GM21381 (cell line): ENCODE results near the gene S100A16.
"Not testable (repeated sequence)": the region's sequence is repeated elsewhere in the genome, so short reads cannot be mapped to it uniquely, and the experiment has no call there.

Experiments
- ATAC-seq: cut with Tn5 transposase; IDR thresholded peaks from one replicate; pipeline ENCODE4 v1.9.1; 2021; ENCODE audit warnings: mild to moderate bottlenecking, moderate library complexity; ENCODE audit not compliant: unreplicated experiment

S100A16 gene

DNA sequence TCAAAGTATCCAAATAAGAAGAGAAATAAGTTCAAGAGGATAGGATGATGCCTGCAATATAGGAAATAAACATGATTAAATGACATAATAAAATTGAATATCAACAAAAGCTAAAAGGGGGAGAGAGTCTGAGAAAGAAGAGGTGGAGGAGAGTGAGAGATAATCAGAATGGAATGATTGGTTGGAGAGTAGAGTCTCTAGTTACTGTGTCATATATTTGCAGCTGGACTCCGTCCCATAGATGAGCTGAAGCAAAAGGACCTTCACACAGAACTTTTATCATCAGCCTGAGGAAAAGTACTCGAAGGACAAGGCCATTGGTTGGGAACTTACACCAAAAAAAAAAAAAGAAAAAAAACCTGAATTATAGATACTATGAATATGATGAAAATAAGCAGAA lies 24.5 kb downstream of the S100A16 start:
- ATAC-seq, result no peak

DNA sequence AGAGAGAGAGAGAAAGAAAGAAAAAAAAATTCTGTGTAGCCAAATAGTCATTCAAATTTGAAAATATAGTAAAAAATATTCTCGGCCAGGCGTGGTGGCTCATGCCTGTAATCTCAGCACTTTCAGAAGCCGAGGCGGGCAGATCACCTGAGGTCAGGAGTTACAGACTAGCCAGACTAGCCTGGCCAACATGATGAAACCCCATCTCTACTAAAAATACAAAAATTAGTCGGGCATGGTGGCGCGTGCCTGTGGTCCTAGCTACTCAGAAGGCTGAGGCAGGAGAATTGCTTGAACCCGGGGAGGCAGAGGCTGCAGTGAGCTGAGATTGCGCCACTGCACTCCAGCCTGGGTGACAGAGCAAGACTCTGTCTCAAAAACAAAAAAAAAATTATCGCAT lies 24.9 kb downstream of the S100A16 start:
- ATAC-seq, result not testable (repeated sequence)

DNA sequence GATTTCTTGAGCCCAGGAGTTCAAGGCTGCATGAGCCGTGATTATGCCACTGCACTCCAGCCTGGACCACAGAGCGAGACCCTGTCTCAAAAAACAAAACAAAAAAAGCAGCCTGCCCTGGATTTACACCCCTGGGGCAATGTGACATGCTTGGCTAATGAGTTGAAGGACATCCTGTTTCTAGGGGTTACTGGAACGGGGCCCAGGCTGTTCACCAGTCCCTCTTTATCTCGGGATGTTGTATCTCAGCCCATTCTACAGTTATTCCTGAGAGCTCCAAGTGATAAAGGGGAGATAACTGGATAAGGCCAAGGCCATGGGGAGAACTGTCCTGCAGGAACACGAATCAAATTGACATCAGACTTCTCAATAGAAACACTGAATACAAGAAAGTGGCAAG lies 25.6 kb downstream of the S100A16 start:
- no peak for ATAC-seq

DNA sequence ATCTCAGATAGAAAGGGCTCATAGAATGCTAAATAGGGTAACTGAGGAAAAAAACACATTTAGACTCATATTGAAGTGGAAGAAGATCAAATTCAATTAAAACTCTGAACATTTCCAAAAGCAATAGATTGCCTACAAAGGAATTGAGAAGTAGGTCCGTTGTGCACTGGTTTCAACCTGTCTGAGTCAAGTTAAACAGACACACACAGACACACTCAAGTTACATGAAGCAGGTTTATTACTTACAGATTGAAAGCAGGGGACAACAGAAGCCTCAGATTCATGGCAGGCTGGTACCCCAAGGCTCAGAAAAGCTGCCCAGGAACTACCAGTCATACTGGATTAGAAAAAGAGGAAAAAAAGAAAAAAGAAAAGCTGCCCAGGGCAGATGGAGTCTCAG lies 26.6 kb downstream of the S100A16 start:
- ATAC-seq, result no peak

DNA sequence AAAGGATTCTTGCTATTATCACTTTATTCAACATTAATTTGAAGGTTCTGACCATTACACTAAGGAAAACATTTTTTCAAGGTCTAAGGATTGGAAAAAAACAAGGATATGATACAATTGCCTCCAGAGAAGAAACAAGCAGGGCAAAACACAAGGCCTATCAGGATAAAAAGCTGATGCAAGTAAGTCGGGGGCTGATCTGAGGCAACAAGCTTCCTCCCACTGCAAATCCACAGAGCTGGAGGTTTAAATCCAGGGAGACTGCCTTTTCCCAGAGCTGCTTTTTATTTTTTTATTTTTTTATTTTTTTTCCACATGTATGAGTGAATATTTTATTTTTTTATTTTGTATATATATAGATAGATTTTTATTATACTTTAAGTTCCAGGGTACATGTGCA lies 27.9 kb downstream of the S100A16 start:
- ATAC-seq, result no peak

DNA sequence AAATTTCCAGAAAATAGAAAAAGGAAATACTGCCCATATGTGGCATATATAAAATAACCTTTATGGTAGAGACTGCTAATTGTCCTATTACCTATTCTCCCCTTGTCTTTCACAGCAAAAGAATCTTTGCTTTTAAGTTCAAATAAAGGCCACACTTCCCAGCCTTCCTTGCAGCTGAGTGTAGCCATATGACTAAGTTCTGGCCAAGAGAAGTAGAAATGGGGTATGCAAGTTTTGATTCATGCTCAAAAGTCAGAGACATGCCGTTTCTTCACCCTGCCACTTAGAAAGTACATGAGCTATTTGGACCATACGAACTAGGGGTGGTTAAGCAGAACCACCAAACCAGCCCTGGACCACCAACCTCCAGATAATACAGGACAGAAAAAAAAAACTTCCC lies 29.0 kb downstream of the S100A16 start:
- ATAC-seq, result no peak

DNA sequence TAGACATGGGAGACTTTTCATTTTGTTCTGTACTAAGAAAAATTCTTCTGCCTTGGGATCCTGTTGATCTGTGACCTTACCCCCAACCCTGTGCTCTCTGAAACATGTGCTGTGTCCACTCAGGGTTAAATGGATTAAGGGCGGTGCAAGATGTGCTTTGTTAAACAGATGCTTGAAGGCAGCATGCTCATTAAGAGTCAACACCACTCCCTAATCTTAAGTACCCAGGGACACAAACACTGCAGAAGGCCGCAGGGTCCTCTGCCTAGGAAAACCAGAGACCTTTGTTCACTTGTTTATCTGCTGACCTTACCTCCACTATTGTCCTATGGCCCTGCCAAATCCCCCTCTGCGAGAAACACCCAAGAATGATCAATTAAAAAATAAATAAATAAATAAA lies 29.4 kb downstream of the S100A16 start:
- ATAC-seq, result not testable (repeated sequence)

DNA sequence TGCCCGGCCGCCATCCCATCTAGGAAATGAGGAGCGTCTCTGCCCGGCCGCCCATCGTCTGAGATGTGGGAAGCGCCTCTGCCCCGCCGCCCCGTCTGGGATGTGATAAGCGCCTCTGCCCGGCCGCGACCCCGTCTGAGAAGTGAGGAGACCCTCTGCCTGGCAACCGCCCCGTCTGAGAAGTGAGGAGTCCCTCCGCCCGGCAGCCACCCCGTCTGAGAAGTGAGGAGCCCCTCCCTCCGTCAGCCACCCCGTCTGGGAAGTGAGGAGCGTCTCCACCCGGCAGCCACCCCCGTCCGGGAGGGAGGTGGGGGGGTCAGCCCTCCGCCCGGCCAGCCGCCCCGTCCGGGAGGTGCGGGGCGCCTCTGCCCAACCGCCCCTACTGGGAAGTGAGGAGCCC lies 30.1 kb downstream of the S100A16 start:
- ATAC-seq, result not testable (repeated sequence)

DNA sequence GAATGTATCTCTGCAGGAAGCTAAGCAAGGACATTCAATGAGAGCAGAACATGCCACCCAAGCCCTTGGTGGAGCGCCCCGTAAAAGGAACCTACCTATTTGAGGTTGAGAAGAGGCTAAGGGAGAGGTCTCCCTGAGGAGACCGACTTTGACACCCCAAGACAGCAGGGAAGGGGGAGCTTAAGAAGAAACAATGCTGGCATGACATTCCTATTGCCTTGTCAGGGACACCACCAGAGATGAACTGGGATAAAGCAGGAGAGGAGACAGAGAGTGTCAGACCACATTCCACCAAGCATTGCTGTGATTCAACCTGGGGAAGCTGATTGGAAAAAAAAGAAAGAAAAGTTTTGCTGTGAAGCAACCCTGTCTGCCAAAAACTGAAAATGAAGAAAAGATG lies 34.0 kb downstream of the S100A16 start:
- no peak for ATAC-seq

DNA sequence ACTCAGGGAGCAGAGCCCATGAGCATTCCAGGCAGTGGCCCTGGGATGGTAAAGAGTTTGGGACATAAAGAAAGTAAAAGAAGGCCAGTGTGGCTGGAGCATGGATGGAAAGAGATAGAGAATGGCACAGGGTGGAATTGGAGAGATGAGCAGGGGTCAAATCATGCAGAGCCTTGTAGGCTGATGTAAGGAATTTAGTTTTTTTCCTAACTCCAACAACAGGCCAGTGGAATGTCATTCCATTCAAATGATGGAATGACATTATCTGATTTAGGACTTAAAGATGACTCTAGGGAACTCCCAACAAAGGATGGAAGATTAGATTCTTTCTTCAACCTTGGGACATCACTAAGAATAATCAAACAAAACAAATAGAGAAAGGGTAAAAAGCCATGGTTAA lies 34.4 kb downstream of the S100A16 start:
- no peak for ATAC-seq

DNA sequence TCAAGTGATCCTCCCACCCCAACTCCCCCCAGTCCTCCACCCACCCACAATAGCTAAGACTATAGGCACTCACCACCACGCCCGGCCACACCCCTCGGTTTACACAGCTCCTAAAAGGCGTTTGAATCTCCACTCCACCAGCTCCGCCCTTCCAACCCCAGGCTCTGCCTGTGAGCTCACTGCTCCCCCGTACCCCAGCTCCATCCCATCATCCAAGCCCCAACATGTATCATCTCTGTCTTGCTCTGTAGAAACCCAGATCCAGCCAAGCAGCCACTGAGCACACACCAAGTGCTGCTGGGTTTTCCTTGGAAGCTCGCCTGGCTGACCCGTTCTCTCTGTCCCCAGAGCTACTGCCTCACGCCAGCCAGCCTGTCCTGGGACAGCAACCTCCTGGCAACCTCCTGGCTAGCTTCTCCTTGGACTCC lies 35.3 kb downstream of the S100A16 start:
- ATAC-seq, result no peak

DNA sequence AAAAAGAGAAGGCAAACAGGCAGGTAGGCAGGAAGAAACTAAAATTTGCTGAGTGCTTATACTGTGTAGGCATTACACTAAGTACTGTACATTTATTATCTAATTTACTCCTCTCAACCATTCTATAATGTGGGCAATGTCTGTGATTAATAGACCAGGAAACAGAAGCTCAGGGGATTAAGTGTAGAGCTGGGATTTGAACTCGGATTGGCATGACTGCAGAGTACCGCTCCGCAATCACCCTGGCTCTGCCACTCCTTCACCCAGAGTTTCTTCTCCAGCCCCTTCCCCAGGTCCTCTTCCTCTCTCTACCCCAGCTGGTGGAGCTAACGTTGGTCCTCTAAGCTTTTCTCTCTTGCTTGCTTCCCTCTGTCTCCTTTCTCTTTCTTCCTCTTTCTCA lies 35.8 kb downstream of the S100A16 start:
- ATAC-seq, result no peak

DNA sequence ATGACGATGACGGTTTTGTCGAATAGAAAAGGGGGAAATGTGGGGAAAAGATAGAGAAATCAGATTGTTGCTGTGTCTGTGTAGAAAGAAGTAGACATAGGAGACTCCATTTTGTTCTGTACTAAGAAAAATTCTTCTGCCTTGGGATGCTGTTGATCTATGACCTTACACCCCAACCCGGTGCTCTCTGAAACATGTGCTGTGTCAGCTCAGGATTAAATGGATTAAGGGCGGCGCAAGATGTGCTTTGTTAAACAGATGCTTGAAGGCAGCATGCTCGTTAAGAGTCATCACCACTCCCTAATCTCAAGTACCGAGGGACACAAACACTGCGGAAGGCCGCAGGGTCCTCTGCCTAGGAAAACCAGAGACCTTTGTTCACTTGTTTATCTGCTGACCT lies 37.4 kb downstream of the S100A16 start:
- not testable (repeated sequence) for ATAC-seq

DNA sequence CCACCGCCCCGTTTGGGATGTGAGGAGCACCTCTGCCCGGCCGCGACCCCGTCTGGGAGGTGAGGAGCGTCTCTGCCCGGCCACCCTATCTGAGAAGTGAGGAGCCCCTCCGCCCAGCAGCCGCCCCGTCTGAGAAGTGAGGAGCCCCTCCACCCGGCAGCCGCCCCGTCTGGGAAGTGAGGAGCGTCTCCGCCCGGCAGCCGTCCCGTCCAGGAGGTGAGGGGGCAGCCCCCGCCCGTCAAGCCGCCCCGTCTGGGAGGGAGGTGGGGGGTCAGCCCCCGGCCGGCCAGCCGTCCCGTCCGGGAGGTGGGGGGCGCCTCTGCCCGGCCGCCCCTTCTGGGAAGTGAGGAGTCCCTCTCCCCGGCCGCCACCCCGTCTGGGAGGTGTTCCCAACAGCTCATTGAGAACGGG lies 37.9 kb downstream of the S100A16 start:
- not testable (repeated sequence) for ATAC-seq

DNA sequence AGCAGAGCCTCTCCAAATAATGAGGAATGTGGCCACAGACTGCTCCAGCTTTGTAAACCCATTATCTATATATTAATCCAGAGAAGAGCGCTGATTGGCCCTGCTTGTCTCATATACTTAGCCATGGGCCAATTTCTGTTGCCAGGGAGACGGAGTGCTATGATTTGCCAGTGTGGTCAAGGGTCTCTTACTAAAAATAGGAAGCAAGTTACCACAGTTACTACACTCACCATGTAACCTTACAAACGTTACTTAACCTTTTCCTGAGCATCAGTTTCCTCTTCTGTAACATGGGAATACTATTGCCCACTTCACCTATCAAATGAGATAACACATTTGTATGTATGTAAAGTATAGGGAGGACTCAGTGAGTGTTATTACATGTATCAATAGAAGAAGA lies 39.6 kb downstream of the S100A16 start:
- ATAC-seq, result no peak

DNA sequence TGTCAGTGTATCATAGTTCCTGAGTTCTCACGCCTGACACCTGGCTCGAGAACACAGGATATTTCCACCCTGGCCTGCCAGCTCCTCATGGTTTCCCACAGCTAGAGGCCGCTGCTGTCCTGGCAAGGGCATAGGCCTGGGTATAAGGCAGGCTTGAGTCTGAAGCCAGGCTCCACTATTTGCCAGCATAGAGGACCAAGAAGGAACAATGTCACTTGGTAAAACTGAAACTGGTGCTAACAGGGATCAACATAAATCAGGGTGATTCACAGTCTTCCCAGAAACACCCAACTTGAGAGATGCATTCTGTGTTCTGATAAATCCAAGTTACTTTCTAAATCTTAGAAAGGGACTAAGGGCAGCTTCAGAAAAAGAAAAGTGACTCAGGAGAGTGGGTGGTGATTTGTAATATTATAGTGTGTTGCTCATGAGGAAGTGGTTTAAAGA lies 40.3 kb downstream of the S100A16 start:
- no peak for ATAC-seq

DNA sequence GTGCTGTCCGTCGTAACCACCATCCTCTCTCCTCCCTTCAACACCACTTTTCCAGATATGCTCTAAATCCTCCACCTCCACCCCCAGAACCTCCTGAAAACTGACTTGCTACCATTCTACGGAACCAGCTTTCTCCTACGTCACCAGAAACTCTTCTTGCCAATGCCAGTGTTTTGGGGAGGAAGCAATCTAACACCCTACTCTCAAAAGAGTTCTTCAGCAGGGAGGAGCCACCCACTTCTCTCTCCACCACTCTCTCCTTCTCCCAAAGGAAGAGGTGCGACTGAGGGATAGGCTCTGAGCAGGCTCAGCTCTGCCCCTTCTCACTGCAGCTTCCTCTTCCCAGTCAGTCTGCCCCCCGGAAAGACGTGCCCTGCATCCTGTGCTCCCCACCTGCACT lies 41.2 kb downstream of the S100A16 start:
- no peak for ATAC-seq

DNA sequence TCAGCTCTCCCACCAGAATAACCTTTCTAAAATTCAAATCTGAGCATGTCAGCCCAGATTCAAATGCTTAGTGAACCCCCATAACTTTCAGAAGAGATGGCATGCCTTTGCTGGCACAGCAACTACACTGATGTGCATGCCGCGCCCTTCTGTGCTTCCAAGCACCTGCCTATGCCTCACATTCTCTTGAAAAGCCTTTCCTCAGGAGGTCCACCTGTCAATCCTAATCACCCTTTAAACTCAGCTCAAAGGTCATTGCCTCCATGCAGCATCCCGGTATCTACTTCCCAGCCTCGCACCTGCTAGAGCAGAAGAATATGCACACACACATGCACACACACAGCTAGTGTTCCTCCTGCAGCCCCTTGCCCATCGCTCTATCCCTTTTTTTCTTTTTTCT lies 42.1 kb downstream of the S100A16 start:
- ATAC-seq, result no peak

DNA sequence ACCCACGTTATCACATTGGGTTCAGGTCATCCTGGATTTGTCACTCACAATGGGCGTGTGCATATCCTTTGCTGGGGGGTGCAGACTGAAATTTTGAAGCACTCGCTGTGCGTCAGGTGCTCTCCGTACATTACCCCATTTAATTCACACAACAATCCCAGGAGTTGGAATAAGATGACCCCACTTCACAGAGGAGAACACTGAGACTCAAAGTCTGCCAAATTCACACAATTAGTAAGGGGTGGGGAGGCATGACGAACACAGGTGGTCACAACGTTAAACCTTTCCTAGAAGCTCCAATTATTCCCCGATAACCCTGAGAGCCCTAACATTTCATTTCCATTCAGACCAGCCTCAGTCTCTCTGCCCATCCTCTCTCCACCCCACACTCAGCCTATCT lies 43.5 kb downstream of the S100A16 start:
- ATAC-seq, result no peak

DNA sequence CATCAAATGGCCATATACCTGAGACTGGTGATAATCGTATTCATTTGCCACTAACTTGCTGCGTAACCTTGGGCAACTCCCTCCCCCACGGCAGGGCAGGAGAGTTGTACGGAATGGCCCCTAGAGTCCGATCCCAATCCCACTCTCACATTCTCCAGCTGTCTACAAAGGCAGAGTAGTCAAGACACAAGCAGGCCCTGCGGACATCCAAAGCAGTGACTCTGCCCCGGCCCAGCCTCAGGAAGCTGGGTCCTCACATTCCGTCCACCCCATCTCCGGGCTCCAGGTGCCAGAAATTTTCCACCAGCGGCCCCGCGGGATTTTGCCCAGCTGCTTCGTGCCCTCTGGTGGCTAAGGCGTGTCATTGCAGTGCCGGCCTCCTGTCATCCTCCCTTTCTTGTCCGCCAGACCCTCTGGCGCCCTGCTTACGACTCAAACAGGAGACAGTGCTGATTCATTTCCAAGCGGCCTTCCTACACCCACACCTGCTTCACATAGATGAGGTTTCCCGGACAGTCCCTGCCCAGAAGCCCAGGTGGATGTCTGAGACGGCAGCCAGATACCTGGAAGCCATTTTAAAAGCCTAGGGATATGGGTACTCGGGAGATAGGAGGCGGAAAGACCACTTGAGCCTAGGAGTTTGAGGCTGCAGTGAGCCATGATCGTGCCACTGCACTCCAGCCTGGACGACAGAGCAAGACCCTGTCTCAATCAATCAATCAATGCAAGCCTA lies 44.4 kb downstream of the S100A16 start:
- ATAC-seq, result no peak

DNA sequence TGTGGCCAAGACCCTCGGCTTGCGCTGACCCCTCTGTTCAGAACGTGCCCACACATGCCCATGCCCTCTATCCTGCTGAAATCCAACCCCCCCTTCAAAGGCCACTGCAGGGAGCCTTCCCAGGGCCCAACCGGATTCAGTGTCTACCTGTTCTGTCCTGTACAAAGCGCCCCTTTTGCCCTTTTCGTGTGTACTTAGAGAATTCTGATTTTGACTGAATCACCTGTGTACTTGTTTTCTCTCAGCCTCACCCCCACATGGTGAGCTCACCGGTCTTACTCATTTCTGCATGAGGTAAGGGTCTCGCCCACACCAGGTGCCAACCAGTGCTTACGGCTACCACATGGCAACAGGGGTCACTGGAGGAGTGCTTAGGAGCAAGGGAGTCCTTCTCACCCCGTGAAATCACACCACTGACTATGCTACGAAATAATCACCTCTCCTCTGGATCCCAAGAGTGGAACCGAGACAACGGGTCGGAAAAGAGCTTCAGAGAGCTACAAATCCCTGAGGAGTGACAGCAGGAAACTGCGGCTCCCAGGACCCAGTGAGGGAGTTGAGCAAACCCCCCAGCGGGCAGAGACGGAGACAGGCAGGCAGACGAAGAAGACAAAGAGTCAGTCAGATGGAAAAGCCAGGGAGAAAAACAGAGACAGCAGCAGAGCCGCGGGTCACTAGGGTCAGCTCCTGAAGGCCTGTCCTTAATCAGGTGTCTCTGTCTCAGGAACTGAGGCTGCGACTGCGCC lies 45.1 kb downstream of the S100A16 start:
- ATAC-seq, result no peak
